ENCODE results near the gene THRAP3.
"Not testable (repeated sequence)": the region's sequence is repeated elsewhere in the genome, so short reads cannot be mapped to it uniquely, and the experiment has no call there.

THRAP3 gene

GRCh38 chr1:36206323-36206858 lies 17.9 kb upstream of the THRAP3 start:
- DNase-seq (ENCODE audit: low read depth in 2 of 2, low spot score in 1 of 2) = no peak

DNA sequence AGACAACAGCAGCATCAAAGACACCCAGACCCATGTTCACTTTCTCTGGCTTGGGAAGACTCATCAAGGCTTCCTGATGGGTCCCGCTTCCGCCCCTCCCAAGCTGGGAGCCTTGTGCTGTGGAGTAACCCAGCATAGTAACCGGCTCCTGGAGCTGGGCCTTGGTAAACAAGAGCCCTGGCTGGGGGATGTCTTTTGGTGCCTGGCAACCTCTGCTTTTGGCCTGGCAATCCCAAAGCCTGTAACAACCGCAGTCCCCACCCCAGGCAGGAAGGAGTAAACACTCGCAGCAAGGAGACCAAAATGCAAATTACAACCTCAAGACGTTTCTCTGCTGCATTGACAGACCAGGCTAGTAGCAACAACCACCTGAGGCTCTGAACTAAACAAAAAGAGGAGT lies 16.9 kb upstream of the THRAP3 start:
- no peak for DNase-seq (ENCODE audit: low read depth in 2 of 2, low spot score in 1 of 2)

GRCh38 chr1:36208978-36209703 lies 15.1 kb upstream of the THRAP3 start:
- DNase-seq (ENCODE audit: low read depth in 2 of 2, low spot score in 1 of 2) = no peak

DNA sequence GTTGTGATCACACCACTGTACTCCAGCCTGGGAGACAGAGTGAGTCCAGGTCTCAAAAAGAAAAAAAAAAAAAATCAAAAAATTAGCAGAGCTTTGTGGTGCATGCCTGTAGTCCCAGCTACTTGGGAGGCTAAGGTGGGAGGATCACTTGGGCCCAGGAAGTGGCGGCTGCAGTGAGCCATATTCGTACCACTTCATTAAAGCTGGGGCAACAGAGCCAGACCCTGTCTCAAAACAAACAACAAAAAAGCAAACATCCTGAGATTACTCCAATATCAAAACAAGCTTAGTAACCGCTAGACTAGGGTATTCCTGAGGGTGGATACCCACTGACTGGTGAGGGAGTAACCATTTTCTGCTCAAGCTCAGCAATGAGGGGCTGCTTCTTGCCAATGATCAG lies 12.9 kb upstream of the THRAP3 start:
- DNase-seq (ENCODE audit: low read depth in 2 of 2, low spot score in 1 of 2) = no peak

DNA sequence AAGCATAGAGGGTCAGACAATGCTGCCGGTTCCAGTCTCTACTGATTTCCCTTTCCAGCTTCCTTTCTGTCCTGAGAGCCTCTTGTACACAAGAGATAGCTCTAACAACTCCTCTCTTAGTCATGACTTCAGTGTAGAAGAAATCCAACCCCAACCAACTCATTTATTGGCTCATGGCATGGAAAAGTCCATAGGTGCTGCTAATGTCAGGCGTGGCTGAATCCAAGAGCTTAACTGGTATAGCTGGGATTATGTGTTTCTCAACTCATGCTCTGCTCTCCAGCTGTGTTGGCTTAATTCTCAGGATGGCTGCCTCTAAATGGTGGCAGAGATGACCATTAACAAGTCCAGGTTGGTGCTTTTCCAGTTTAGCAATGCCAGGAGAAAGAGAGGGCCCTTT lies 12.4 kb upstream of the THRAP3 start:
- DNase-seq (ENCODE audit: low read depth in 2 of 2, low spot score in 1 of 2) = no peak

DNA sequence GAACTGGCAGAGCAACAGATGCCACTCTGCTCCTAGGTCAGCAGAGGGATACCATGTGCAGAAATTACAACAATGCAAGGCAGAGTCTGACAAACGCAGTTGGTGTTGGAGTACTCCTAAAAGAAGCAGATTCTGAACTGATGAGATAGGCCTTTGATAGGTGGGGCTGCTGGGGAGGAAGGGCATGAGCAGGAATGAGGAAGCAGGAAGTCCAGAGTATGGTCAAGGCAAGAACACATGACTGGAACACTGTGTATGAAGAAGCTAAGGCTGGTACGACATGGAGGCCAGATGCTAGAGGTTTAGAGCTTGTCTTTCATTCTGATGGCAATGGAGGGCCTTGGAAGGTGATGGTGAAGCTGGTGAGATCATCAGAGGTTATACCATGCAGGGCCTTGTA lies 11.5 kb upstream of the THRAP3 start:
- DNase-seq (ENCODE audit: low read depth in 2 of 2, low spot score in 1 of 2) = no peak

GRCh38 chr1:36217670-36218069 lies 6.6 kb upstream of the THRAP3 start:
- no peak for DNase-seq (ENCODE audit: low read depth in 2 of 2, low spot score in 1 of 2)

DNA sequence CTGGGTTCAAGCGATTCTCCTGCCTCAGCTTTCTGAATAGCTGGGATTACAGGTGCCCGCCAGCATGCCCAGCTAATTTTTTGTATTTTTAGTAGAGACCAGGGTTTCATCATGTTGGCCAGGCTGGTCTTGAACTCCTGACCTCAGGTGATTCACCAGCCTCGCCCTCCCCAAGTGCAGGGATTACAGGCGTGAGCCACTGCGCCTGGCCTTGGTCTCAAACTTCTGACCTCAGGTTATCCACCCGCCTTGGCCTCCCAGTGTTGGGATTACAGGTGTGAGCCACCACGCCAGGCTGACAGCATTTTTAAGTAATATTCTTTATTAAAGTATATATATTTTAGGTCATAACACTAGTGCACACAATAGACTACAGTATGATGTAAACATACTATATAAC lies 2.3 kb upstream of the THRAP3 start:
- DNase-seq (ENCODE audit: low read depth in 2 of 2, low spot score in 1 of 2) = not testable (repeated sequence)

DNA sequence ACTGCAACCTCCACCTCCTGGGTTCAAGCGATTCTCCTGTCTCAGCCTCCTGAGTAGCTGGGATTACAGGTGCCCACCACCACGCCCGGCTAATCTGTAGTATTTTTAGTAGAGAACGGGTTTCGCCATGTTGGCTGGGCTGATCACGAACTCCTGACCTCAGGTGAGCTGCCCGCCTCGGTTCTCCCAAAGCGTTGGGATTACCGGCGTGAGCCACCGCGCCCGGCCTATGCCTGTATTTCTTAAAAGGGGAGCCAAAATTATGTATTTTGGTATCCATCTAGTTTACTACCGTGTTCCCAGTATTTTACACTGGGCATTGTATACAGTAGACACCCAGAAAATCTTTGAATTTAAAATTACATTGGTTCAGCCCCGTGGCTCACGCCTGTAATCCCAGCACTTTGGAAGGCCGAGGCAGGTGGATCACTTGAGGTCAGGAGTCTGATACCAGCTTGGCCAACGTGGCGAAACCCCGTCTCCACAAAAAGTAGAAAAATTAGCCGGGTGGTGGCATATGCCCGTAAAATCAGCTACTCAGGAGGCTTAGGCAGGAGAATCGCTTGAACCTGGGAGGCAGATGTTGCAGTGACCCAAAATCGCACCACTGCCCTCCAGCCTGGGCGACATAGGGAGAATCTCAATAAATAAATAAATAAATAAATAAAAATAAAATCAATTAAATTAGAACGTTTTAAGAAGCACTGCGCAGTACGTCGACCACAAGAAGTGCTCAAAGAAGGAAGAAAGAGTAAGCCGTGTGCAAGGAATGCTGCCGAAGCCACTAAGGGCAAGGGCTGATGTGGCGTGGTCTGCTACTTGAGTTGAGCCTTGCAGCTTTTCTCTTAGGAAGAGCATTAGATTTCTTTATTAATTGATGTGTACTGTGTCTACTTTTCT lies 1.5 kb upstream of the THRAP3 start:
- DNase-seq (ENCODE audit: low read depth in 2 of 2, low spot score in 1 of 2) = no peak

GRCh38 chr1:36223381-36223995 lies 755 bp upstream of the THRAP3 start:
- DNase-seq (ENCODE audit: low read depth in 2 of 2, low spot score in 1 of 2) = peak; percentile 5 to 10

- DNase-seq (ENCODE audit: low read depth in 2 of 2, low spot score in 1 of 2) = no peak
These were observed 467 bp downstream of the THRAP3 start for GRCh38 chr1:36224537-36225282.

DNA sequence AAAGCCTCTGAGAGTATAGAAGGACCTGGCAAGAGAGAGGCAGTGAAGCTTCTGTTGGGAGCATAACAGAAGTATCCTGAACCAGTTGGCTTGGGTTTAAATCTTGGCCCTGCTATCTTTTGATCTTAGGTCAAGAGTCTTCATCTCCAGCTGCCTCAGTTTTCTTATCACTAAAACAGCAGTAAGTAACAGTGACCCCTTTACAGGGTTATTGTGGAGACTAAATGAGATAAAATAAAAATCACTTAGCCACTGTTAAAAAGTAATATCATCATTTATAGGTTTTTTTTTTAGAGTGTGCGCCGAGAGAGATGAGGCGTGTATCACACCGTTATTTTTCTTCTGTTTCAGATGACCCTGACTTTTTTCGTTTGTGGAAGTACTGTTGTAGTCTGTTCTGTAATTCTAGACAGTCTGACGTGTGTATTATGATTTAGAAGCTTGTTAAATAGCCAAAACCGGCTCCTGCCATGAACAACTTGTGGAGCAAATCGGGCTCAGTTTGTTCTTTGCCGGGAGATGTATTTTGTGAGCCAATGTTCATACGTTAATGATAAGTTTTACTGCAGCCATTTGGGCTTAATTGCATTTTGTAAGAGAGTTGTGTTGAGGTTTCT lies 1.1 kb downstream of the THRAP3 start:
- DNase-seq (ENCODE audit: low read depth in 2 of 2, low spot score in 1 of 2) = no peak

DNA sequence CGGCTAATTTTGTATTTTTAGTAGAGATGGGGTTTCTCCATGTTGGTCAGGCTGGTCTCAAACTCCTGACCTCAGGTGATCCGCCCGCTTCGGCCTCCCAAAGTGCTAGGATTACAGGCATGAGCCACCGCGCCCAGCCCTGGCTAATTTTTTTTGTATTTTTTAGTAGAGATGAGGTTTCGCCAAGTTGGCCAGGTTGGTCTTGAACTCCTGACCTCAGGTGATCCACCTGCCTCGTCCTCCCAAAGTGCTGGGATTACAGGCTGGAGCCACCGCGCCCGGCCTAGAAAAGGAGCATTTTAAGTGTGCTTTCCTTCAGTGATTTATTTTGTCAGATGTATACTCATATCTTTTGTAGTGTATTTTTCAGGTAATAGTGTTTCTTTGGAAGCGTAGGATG lies 6.0 kb downstream of the THRAP3 start:
- not testable (repeated sequence) for DNase-seq (ENCODE audit: low read depth in 2 of 2, low spot score in 1 of 2)

DNA sequence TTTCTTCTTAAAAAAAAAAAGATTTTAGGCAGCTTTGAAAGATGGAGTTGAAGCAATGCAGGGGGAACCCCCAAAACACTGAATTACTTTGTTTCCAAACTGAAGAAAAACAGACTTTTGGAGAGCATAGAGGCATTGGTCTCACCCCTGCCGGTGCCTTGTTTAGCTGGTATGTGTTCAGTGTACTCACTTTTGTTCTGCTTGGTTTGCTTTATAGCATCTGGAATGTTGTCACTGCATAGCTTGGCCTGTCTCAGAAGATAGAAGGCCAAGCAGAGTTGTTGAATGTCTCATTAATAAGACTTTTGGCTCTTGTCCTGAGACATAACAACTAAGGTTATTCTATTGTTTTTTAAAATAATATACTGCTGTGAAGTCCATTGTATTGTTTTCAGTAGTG lies 6.9 kb downstream of the THRAP3 start:
- DNase-seq (ENCODE audit: low read depth in 2 of 2, low spot score in 1 of 2) = no peak

DNA sequence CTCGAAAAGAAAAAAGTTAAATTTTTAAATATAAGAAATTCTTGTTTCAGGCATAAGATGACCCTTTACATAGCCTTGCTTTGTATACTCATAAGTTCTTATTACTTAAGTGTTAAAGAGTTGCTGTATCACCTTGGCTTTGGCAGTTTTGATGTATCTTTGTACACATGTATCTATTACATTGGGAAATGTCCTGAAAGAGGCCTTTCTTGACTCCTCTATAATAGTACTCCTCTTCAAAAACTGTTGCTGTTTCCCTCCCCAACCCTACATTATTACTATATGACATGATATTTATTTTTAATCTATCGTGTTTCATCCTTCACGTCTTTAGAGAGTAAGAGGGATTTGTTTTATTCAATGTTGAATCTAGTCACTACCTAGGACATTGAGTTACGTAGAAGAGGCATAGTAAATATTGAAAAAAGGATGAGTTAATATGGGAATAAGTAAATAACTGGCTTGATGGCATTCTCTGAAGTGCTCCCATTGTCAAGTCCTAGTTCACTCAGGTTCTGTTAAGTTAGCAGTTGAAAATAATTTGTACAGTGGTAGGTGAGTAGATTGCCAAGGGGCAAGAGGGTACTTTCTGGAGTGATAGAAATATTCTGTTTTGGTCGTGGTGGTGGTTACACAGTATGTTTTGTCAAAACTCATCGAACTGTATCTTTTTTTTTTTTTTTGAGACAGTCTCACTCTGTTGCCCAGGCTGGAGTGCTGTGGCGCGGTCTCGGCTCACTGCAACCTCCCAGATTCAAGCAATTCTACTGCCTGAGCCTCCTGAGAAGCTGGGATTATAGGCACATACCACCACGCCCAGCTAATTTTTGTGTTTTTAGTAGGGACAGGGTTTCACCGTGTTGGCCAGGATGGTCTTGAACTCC lies 8.2 kb downstream of the THRAP3 start:
- DNase-seq (ENCODE audit: low read depth in 2 of 2, low spot score in 1 of 2) = no peak

DNA sequence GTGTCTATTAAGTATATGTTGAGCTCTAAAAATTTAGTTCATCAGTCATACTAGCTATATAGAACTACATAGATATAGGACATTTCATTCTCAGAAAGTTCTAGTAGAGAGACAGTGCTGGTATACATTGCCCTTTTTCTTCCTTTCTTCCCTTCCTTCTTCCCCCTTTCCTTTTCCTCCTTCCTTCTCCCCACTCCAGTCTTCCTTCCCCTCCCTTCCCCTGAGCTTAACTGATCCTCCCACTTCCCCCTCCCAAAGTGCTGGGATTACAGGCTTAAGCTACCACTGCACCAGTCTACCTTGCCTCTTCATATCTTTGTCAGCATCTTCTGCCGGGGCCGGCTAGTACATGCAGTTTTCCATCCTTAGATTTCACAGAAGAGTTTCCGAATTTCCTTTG lies 12.1 kb downstream of the THRAP3 start:
- no peak for DNase-seq (ENCODE audit: low read depth in 2 of 2, low spot score in 1 of 2)

DNA sequence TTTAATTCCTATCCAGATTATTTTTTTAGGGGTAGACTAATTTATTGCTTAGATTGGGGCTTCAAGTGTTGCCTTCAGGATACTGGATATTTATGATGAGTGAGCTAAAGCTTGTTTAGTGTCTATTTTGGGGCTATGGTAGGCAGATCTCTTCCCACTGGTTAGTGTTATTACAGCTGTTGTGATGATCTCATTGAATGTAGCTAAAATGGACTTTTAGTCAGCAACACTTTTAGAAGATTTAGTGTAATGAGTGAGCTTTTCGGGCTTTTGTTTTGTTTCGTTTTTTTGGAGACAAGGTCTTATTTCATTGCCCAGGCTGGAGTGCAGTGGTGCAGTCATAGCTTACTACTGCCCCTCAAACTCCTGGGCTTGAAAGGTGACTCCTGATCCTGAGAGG lies 14.2 kb downstream of the THRAP3 start:
- no peak for DNase-seq (ENCODE audit: low read depth in 2 of 2, low spot score in 1 of 2)

DNA sequence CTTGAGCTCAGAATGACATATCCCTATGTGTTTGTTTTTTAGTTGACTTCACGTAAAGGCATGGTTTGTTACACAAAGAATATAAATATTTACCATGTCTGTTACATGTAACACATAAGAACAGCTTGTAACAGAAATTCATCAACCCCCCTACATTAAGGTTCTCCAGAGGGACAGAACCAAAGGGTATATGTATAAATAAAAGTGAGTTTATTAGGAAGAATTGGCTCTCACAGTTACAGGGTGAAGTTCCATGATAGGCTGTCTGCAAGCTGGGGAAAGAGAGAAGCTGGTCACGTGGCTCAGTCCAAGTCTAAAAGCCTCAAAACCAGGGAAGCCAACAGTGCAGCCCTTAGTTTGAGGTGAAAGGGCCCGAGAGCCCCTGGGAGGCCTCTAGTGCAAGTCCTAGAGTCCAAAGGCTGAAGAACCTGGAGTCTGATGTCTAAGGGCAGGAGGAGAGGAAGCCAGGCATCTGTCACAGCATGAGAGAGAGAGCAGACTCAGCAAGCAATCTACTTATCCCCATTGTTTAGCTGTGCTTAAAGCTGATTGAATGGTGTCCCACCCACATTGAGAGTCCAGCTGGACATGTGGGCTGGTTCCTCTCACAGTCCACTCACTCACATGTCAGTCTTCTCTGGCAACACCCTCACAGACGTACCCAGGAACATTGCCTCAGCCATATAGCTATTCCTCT lies 15.8 kb downstream of the THRAP3 start:
- DNase-seq (ENCODE audit: low read depth in 2 of 2, low spot score in 1 of 2) = no peak

- no peak for DNase-seq (ENCODE audit: low read depth in 2 of 2, low spot score in 1 of 2)
These were observed 23.3 kb downstream of the THRAP3 start for GRCh38 chr1:36247538-36247937.

Measured in stimulated activated CD8-positive, alpha-beta memory T cell treated with anti-CD3 and anti-CD28 coated beads, Interleukin-4, amount 100 ng/mL, for 1 hour (primary cell).